GM23338 (cell line): ENCODE results near the gene ANTXR2.

Source experiments
- CREB1 ChIP-seq: fragments of 250-450 bp; sonication (Bioruptor Pico); IDR thresholded peaks from 2 replicates; pipeline ENCODE4 v1.5.0; 2020; ENCODE audit warnings: low read depth, mild to moderate bottlenecking, moderate library complexity
- ETS1 ChIP-seq: IDR thresholded peaks from 2 replicates; pipeline ENCODE4 v1.6.1; 2016; ENCODE audit warnings: antibody characterized with exemption
- EZH2 ChIP-seq: fragments of 200-600 bp; sonication (generic); IDR thresholded peaks from one replicate; pipeline ENCODE4 v1.8.0; 2017; ENCODE audit warnings: antibody characterized with exemption, mild to moderate bottlenecking, low read depth; ENCODE audit not compliant: unreplicated experiment
- JUNB ChIP-seq: IDR thresholded peaks from one replicate; pipeline ENCODE4 v1.6.1; 2016; ENCODE audit warnings: antibody characterized with exemption; ENCODE audit not compliant: unreplicated experiment
- POLR2AphosphoS5 ChIP-seq: IDR thresholded peaks from 2 replicates; pipeline ENCODE4 v1.6.1; 2016; ENCODE audit warnings: antibody characterized with exemption, low read depth
- STAT1 ChIP-seq: IDR thresholded peaks from one replicate; pipeline ENCODE4 v1.6.1; 2016; ENCODE audit warnings: antibody characterized with exemption; ENCODE audit not compliant: unreplicated experiment
- TF ChIP-seq, protein P1 (sequence below), 2 experiments: fragments of 200-600 bp in 1 of 2; sonication (generic) in 1 of 2; conservative IDR thresholded peaks; 2 replicates each; pipeline versions ENCODE4 v1.5.1 to v1.6.1; 2016 to 2017; ENCODE audit warnings: antibody characterized with exemption in 2 of 2, low read depth in 2 of 2, mild to moderate bottlenecking in 2 of 2, moderate library complexity in 1 of 2
- TF ChIP-seq, protein P2 (sequence below): IDR thresholded peaks from one replicate; pipeline ENCODE4 v1.6.1; 2018; ENCODE audit warnings: antibody characterized with exemption; ENCODE audit not compliant: unreplicated experiment

GRCh38 chr4:80090090-80090489 is 17.1 kb upstream of the ANTXR2 start:
- TF ChIP-seq, protein P1, sequence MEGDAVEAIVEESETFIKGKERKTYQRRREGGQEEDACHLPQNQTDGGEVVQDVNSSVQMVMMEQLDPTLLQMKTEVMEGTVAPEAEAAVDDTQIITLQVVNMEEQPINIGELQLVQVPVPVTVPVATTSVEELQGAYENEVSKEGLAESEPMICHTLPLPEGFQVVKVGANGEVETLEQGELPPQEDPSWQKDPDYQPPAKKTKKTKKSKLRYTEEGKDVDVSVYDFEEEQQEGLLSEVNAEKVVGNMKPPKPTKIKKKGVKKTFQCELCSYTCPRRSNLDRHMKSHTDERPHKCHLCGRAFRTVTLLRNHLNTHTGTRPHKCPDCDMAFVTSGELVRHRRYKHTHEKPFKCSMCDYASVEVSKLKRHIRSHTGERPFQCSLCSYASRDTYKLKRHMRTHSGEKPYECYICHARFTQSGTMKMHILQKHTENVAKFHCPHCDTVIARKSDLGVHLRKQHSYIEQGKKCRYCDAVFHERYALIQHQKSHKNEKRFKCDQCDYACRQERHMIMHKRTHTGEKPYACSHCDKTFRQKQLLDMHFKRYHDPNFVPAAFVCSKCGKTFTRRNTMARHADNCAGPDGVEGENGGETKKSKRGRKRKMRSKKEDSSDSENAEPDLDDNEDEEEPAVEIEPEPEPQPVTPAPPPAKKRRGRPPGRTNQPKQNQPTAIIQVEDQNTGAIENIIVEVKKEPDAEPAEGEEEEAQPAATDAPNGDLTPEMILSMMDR (conservative IDR thresholded peaks at IDR 0.05; ENCODE audit: low read depth in 2 of 2): no peak
- TF ChIP-seq POLR2AphosphoS5 (no peak), CREB1 (CRISPR knock-in tag) (no peak), STAT1 (no peak), EZH2 (no peak), JUNB (no peak), ETS1 (no peak)
- TF ChIP-seq, protein P2, sequence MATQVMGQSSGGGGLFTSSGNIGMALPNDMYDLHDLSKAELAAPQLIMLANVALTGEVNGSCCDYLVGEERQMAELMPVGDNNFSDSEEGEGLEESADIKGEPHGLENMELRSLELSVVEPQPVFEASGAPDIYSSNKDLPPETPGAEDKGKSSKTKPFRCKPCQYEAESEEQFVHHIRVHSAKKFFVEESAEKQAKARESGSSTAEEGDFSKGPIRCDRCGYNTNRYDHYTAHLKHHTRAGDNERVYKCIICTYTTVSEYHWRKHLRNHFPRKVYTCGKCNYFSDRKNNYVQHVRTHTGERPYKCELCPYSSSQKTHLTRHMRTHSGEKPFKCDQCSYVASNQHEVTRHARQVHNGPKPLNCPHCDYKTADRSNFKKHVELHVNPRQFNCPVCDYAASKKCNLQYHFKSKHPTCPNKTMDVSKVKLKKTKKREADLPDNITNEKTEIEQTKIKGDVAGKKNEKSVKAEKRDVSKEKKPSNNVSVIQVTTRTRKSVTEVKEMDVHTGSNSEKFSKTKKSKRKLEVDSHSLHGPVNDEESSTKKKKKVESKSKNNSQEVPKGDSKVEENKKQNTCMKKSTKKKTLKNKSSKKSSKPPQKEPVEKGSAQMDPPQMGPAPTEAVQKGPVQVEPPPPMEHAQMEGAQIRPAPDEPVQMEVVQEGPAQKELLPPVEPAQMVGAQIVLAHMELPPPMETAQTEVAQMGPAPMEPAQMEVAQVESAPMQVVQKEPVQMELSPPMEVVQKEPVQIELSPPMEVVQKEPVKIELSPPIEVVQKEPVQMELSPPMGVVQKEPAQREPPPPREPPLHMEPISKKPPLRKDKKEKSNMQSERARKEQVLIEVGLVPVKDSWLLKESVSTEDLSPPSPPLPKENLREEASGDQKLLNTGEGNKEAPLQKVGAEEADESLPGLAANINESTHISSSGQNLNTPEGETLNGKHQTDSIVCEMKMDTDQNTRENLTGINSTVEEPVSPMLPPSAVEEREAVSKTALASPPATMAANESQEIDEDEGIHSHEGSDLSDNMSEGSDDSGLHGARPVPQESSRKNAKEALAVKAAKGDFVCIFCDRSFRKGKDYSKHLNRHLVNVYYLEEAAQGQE: no peak
